Prostate gland (tissue), 2 donors: ENCODE results near the gene TMCC1.

Experiments used
- CTCF ChIP-seq, 4 experiments: fragments of 200-600 bp in 2 of 4; fragments of 450-650 bp in 2 of 4; sonication (generic) in 2 of 4; IDR thresholded peaks; 1 replicate in 3 of 4; 2 replicates in 1 of 4; pipeline ENCODE4 v1.5.1; 2016 to 2019; ENCODE audit warnings: antibody characterized with exemption in 4 of 4, mild to moderate bottlenecking in 2 of 4, moderate library complexity in 2 of 4
- POLR2A ChIP-seq: fragments of 450-650 bp; IDR thresholded peaks from one replicate; pipeline ENCODE4 v1.6.1; 2016; ENCODE audit warnings: antibody characterized with exemption, mild to moderate bottlenecking

GRCh38 chr3:129699612-129700011 lies 193.9 kb downstream of the TMCC1 start:
- no peak for TF ChIP-seq CTCF (IDR thresholded peaks at IDR 0.05)
- TF ChIP-seq POLR2A, result no peak
